ENCODE data around the gene LMNB1.
"Not testable (repeated sequence)": the region's sequence is repeated elsewhere in the genome, so short reads cannot be mapped to it uniquely, and the experiment has no call there.

DNA sequence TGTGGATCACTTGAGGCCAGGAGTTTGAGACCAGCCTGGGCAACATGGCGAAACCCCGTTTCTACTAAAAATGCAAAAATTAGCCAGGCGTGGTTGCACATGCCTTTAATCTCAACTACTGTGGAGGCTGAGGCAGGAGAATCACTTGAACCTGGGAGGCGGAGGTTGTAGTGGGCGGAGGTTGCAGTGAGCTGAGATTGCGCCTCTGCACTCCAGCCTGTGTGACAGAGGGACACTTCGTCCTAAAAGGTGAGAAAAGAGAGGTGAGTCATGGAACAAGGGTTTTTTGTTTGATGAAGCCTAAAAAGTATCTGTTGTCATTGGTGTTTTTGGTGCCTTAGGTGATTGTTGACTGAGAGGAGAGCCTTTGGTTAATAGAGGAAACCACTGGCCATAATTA, 11.5 kb downstream of the LMNB1 start:
- TF ChIP-seq CTCF, POLR2A (IDR thresholded peaks at IDR 0.05): not testable (repeated sequence)
